CD4-positive, alpha-beta T cell (primary cell): ENCODE data around the gene TRAM1L1. TPM values are rescaled to one million over a fixed set of nuclear protein-coding genes. Genes with fewer than 3 reads are reported as not detected.
A peak's percentile ranks its signal among the peaks of the same experiment; 100 is the strongest.

Source experiments
- ATAC-seq: fragments of 200-7000 bp; cut with Tn5 transposase; one replicate; pipeline ENCODE4 v1.10.0; 2022; ENCODE audit warnings: mild to moderate bottlenecking; ENCODE audit not compliant: poor library complexity
- CTCF ChIA-PET: fragments of 350-600 bp; sonication (Branson Sonifier 250); formaldehyde crosslinking; loops from one replicate; lab custom pipeline; 2021; ENCODE audit warnings: antibody characterized with exemption, inconsistent platforms; lab: Charles Lee
- POLR2A ChIA-PET: fragments of 350-600 bp; sonication (Branson Sonifier 250); formaldehyde crosslinking; loops from one replicate; lab custom pipeline; 2021; ENCODE audit warnings: antibody characterized with exemption, inconsistent platforms; lab: Charles Lee
- DNase-seq, 14 experiments: peaks; one replicate each; pipeline ENCODE4 v3.0.0-alpha.2; 2013 to 2020; ENCODE audit warnings: mixed read lengths in 2 of 14
- H3K27ac ChIP-seq, 2 donors: one replicate each; pipeline versions ENCODE4 v1.5.1 to v1.7.0; 2013; ENCODE audit warnings: low read length in 2 of 2, low read depth in 1 of 2, mild to moderate bottlenecking in 1 of 2
- H3K27me3 ChIP-seq, 2 experiments: 1 replicate in 1 of 2; 2 replicates in 1 of 2; pipeline versions ENCODE4 v1.6.1 to v1.7.0; 2013; ENCODE audit warnings: low read length in 2 of 2, control low read depth in 1 of 2, mild to moderate bottlenecking in 1 of 2, moderate library complexity in 1 of 2; ENCODE audit not compliant: insufficient read depth in 2 of 2, control insufficient read depth in 1 of 2
- H3K36me3 ChIP-seq: one replicate; pipeline ENCODE4 v1.6.1; 2013; ENCODE audit warnings: low read length, control low read depth; ENCODE audit not compliant: insufficient read depth
- H3K4me1 ChIP-seq: one replicate; pipeline ENCODE4 v1.6.1; 2013; ENCODE audit warnings: low read length, control low read depth; ENCODE audit not compliant: insufficient read depth
- H3K4me3 ChIP-seq: one replicate; pipeline ENCODE4 v1.5.1; 2013; ENCODE audit warnings: mild to moderate bottlenecking, low read length, moderate library complexity
- H3K9me3 ChIP-seq, 2 experiments: 1 replicate in 1 of 2; 2 replicates in 1 of 2; pipeline versions ENCODE4 v1.6.1 to v1.7.0; 2013; ENCODE audit warnings: low read length in 2 of 2, mild to moderate bottlenecking in 2 of 2, control low read depth in 1 of 2, moderate library complexity in 1 of 2; ENCODE audit not compliant: control insufficient read depth in 1 of 2, insufficient read depth in 1 of 2
- H3K27ac Mint-ChIP-seq: one replicate; pipeline ENCODE4 v1.8.0; 2020; ENCODE audit warnings: mixed read lengths
- H3K27me3 Mint-ChIP-seq: one replicate; pipeline ENCODE4 v1.8.0; 2021; ENCODE audit warnings: mixed read lengths
- H3K36me3 Mint-ChIP-seq: one replicate; pipeline ENCODE4 v1.8.0; 2021; ENCODE audit warnings: low read depth, mixed read lengths
- H3K4me1 Mint-ChIP-seq: one replicate; pipeline ENCODE4 v1.8.0; 2021; ENCODE audit warnings: low read depth, mixed read lengths
- H3K4me3 Mint-ChIP-seq: one replicate; pipeline ENCODE4 v1.8.0; 2020; ENCODE audit warnings: mild to moderate bottlenecking, mixed read lengths
- H3K9me3 Mint-ChIP-seq: one replicate; pipeline ENCODE4 v1.8.0; 2020; ENCODE audit warnings: mixed read lengths
- intact Hi-C, 2 experiments: fragments of 100-400 bp; cut with DNase I in 1 of 2; cut with micrococcal nuclease in 1 of 2; formaldehyde crosslinking; loops; one replicate each; pipeline versions ENCODE4 v1.15.1 to v1.9.0; 2023 to 2025; cut with DNase I, micrococcal nuclease
- polyA plus RNA-seq, 2 donors: library from polyadenylated mRNA; unstranded; fragments of 120-200 nt; gene quantifications; one replicate each; pipeline ENCODE4 v1.2.1, GENCODE V29; 2013
- total RNA-seq, 174 experiments: library from RNA in 2 of 174; stranded (reverse) in 2 of 174; gene quantifications; one replicate each; pipeline ENCODE4 v1.2.3 and lab custom pipeline; 2021 to 2026
- TF ChIP-seq, protein P1 (sequence below): fragments of 200-600 bp; IDR thresholded peaks from one replicate; pipeline ENCODE4 v1.8.0; 2022; ENCODE audit warnings: antibody characterized with exemption, mild to moderate bottlenecking

TRAM1L1 gene
- total RNA-seq (not detected), total RNA-seq (lab: John Stamatoyannopoulos, UW) (0 to 0.21 (median 0) reads per million in 172 experiments)
- not detected for polyA plus RNA-seq (2013, experiment 1 of 2)
- 0.10 TPM for polyA plus RNA-seq (2013, experiment 2 of 2)

DNA sequence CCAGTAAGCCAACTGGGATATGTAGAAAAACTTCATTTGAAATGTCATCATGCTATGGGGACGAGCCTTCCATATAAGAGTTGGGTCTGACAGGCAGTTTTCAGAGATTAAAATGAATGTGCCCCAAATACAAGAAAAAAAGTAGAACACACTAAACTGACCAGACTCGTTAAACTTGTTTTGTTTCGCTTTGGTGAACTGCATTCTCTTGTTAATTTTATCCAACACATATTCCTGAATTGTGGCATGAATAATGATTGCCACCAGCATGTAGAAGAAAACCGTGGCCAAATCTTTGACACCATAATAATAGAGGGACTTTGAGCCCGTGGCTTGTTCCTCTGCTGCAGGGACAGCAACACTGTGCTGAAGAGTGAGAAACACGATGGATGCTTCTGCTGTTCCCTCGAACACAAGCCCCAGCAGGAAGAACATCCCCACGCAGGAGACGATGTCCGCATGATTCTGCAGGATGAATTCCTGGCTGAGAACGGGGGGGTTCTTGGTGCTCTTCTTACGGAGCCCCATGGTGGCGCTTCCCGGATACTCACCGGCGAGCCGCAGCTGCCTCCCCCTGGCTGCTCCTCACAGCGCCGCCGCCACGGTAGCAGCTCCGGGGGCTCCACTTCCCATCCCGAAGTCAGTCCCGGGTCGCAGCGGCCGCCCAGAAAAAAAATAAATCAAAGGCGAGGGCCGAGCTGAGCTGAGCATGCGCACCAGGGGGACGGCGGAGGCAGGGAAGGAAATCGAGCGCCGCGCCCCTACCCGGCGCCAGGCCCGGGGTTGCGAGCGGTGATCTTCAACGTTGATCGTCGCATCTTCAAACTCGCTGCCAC lies at the start of gene TRAM1L1:
TSS of gene TRAM1L1 (minus strand) at position 711 of the 836 bp plus-strand sequence. CDS start at position 528, 183 bp downstream.
- H3K9me3 ChIP-seq: peaks cover 0 to 7% of the 10 kb centered on the region in 2 experiments
- DNase-seq (peak in 1 of 14 experiments; percentile 0), ATAC-seq (no peak)
- no peak within 1 kb of the TSS for H3K27ac Mint-ChIP-seq
- H3K27ac ChIP-seq: no peak within 1 kb of the TSS
- H3K27me3 Mint-ChIP-seq: peaks cover 7% of the 10 kb centered on the region
- H3K4me1 Mint-ChIP-seq: peaks cover 4% of the 10 kb centered on the region
- H3K4me1 ChIP-seq: no peaks in the 10 kb centered on the region
- peak within 1 kb of the TSS; percentile 15 for H3K4me3 Mint-ChIP-seq
- H3K9me3 Mint-ChIP-seq: no peaks in the 10 kb centered on the region
- ChIA-PET POLR2A (no interaction called here), CTCF (no interaction called here)
- intact Hi-C loops: no loop called here
- TF ChIP-seq, protein P1, sequence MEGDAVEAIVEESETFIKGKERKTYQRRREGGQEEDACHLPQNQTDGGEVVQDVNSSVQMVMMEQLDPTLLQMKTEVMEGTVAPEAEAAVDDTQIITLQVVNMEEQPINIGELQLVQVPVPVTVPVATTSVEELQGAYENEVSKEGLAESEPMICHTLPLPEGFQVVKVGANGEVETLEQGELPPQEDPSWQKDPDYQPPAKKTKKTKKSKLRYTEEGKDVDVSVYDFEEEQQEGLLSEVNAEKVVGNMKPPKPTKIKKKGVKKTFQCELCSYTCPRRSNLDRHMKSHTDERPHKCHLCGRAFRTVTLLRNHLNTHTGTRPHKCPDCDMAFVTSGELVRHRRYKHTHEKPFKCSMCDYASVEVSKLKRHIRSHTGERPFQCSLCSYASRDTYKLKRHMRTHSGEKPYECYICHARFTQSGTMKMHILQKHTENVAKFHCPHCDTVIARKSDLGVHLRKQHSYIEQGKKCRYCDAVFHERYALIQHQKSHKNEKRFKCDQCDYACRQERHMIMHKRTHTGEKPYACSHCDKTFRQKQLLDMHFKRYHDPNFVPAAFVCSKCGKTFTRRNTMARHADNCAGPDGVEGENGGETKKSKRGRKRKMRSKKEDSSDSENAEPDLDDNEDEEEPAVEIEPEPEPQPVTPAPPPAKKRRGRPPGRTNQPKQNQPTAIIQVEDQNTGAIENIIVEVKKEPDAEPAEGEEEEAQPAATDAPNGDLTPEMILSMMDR: no peak
- peaks cover 0 to 5% of the 10 kb centered on the region in 2 experiments for H3K27me3 ChIP-seq
- H3K4me3 ChIP-seq: no peak within 1 kb of the TSS
- no peaks in the 10 kb centered on the region for H3K36me3 ChIP-seq
- no peaks in the 10 kb centered on the region for H3K36me3 Mint-ChIP-seq

GRCh38 chr4:117134386-117134785 lies 49.0 kb upstream of the TRAM1L1 start:
- Mint-ChIP-seq H3K4me1 (no peaks in the 10 kb centered on the region), H3K4me3 (no peak overlapping the region), H3K36me3 (no peaks in the 10 kb centered on the region), H3K27me3 (no peaks in the 10 kb centered on the region), H3K27ac (no peak overlapping the region), H3K9me3 (peaks cover 5% of the 10 kb centered on the region)
- Histone ChIP-seq H3K9me3 (no peaks in the 10 kb centered on the region), H3K4me1 (no peaks in the 10 kb centered on the region), H3K27ac (no peak overlapping the region), H3K4me3 (no peak overlapping the region), H3K27me3 (no peaks in the 10 kb centered on the region), H3K36me3 (no peaks in the 10 kb centered on the region)
- CTCF ChIA-PET: no interaction called here
- ATAC-seq: no peak
- intact Hi-C loops: no loop called here
- TF ChIP-seq, protein P1: no peak
- POLR2A ChIA-PET: no interaction called here
- no peak for DNase-seq

GRCh38 chr4:117096886-117097285 lies 11.5 kb upstream of the TRAM1L1 start:
- no peaks in the 10 kb centered on the region for H3K4me1 Mint-ChIP-seq
- intact Hi-C loops: no loop called here
- H3K27me3 ChIP-seq: no peaks in the 10 kb centered on the region
- ChIA-PET POLR2A (no interaction called here), CTCF (no interaction called here)
- no peak for DNase-seq
- no peaks in the 10 kb centered on the region for H3K36me3 Mint-ChIP-seq
- H3K27ac ChIP-seq: no peak overlapping the region
- no peak overlapping the region for H3K27ac Mint-ChIP-seq
- TF ChIP-seq, protein P1: no peak
- H3K9me3 ChIP-seq: no peaks in the 10 kb centered on the region
- no peaks in the 10 kb centered on the region for H3K36me3 ChIP-seq
- H3K9me3 Mint-ChIP-seq: no peaks in the 10 kb centered on the region
- no peaks in the 10 kb centered on the region for H3K4me1 ChIP-seq
- no peak for ATAC-seq
- H3K4me3 ChIP-seq: no peak overlapping the region
- no peak overlapping the region for H3K4me3 Mint-ChIP-seq
- H3K27me3 Mint-ChIP-seq: no peaks in the 10 kb centered on the region
